ENCODE measurements around the gene ST6GALNAC6. TPM values are rescaled to one million over a fixed set of nuclear protein-coding genes. Genes with fewer than 3 reads are reported as not detected.
A peak's percentile ranks its signal among the peaks of the same experiment; 100 is the strongest.
"Not testable (repeated sequence)": the region's sequence is repeated elsewhere in the genome, so short reads cannot be mapped to it uniquely, and the experiment has no call there.

The ST6GALNAC6 gene
- total RNA-seq, 1 donor from 2014 or later = 32.6 TPM

GRCh38 chr9:127884976-127885490 is 14.4 kb downstream of the ST6GALNAC6 start:
- Mint-ChIP-seq H3K9me3 (no peaks in the 10 kb centered on the region), H3K27ac (no peak overlapping the region)

GRCh38 chr9:127884427-127884911 is 14.9 kb downstream of the ST6GALNAC6 start:
- no peak for DNase-seq (ENCODE audit: extremely low spot score, unreplicated experiment)
- TF ChIP-seq CTCF (conservative IDR thresholded peaks at IDR 0.05) = no peak
- Mint-ChIP-seq H3K27ac (no peak overlapping the region), H3K36me3 (peaks cover 12% of the 10 kb centered on the region), H3K27me3 (no peaks in the 10 kb centered on the region), H3K4me3 (no peak overlapping the region), H3K9me3 (no peaks in the 10 kb centered on the region), H3K4me1 (ENCODE audit: unreplicated experiment) (no peaks in the 10 kb centered on the region)

More at GRCh38 chr9:127884976-127885490, 14.4 kb downstream of the ST6GALNAC6 start:
- H3K4me1 Mint-ChIP-seq (ENCODE audit: unreplicated experiment) = no peaks in the 10 kb centered on the region
- no peak for TF ChIP-seq CTCF (conservative IDR thresholded peaks at IDR 0.05)
- no peaks in the 10 kb centered on the region for H3K27me3 Mint-ChIP-seq
- no peak for DNase-seq (ENCODE audit: extremely low spot score, unreplicated experiment)
- peaks cover 12% of the 10 kb centered on the region for H3K36me3 Mint-ChIP-seq
- H3K4me3 Mint-ChIP-seq = no peak overlapping the region

- no peak overlapping the region for H3K27ac Mint-ChIP-seq
- TF ChIP-seq CTCF (conservative IDR thresholded peaks at IDR 0.05) = no peak
Measured at GRCh38 chr9:127883959-127884358, 15.4 kb downstream of the ST6GALNAC6 start.

GRCh38 chr9:127881715-127882114 is 17.7 kb downstream of the ST6GALNAC6 start:
- H3K4me3 Mint-ChIP-seq; H3K4me1 Mint-ChIP-seq (ENCODE audit: unreplicated experiment); H3K27me3 Mint-ChIP-seq; H3K36me3 Mint-ChIP-seq; H3K9me3 Mint-ChIP-seq; H3K27ac Mint-ChIP-seq; DNase-seq (ENCODE audit: extremely low spot score, unreplicated experiment): not testable (repeated sequence)

More at GRCh38 chr9:127883959-127884358, 15.4 kb downstream of the ST6GALNAC6 start:
- Mint-ChIP-seq H3K36me3 (peaks cover 12% of the 10 kb centered on the region), H3K9me3 (no peaks in the 10 kb centered on the region), H3K27me3 (no peaks in the 10 kb centered on the region), H3K4me1 (ENCODE audit: unreplicated experiment) (no peaks in the 10 kb centered on the region), H3K4me3 (no peak overlapping the region)
- no peak for DNase-seq (ENCODE audit: extremely low spot score, unreplicated experiment)

- DNase-seq (ENCODE audit: extremely low spot score, unreplicated experiment) = no peak
- Mint-ChIP-seq H3K9me3 (no peaks in the 10 kb centered on the region), H3K27ac (no peak overlapping the region), H3K4me1 (ENCODE audit: unreplicated experiment) (peaks cover 15% of the 10 kb centered on the region), H3K27me3 (no peaks in the 10 kb centered on the region), H3K4me3 (no peak overlapping the region), H3K36me3 (peaks cover 5% of the 10 kb centered on the region)
- TF ChIP-seq CTCF (conservative IDR thresholded peaks at IDR 0.05) = no peak
Measured at GRCh38 chr9:127880143-127880542, 19.3 kb downstream of the ST6GALNAC6 start.

GRCh38 chr9:127878652-127879390 is 20.6 kb downstream of the ST6GALNAC6 start:
- Mint-ChIP-seq H3K9me3 (no peaks in the 10 kb centered on the region), H3K27ac (peak overlapping the region; percentile 19), H3K36me3 (no peaks in the 10 kb centered on the region), H3K27me3 (no peaks in the 10 kb centered on the region), H3K4me3 (peak overlapping the region; percentile 85), H3K4me1 (ENCODE audit: unreplicated experiment) (peaks cover 15% of the 10 kb centered on the region)
- DNase-seq (ENCODE audit: extremely low spot score, unreplicated experiment) = no peak
- TF ChIP-seq CTCF (conservative IDR thresholded peaks at IDR 0.05) = no peak

Data from type B pancreatic cell (in vitro differentiated cells).